ENCODE measurements around the gene RPL7A. TPM values are rescaled to one million over a fixed set of nuclear protein-coding genes. Genes with fewer than 3 reads are reported as not detected.

Gene RPL7A
- total and polyA plus RNA-seq, 2 of the 13 experiments (the other 11 are each of a cell fraction or from before 2014, with no cell fraction given), result 2,401 to 2,938 TPM

DNA sequence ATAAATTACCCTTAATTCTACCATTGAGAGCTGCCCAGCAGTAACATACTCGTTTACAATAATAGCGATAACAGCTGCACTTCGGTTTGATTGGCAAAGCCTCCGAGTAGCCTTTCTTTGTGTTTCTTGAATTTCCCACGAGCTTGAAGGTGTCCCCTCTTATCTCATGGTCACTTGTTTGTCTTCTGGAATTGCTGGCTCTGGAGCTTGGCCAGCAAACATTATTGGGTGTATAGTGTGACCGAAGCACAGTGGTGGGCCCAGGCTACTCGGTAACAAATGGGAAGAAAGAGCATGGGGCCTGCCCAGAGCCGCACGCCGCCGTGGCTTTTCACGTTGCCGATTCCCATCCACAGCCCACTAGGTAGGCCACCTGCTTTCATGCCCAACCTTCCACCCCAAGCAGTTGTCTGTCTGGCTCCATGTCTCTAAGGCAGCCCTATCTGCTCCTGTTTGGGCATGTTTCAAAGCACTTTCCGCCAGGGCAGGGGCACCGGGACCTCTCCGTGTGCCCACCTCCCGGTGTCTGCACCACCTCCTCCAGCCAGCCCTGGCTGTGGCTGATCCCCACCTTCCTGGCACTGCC lies 36.8 kb downstream of the RPL7A start (continued):
- TF ChIP-seq ZNF136 (CRISPR knock-in tag; IDR thresholded peaks at IDR 0.05; ENCODE audit: low read depth) (0 out of 2 replicates have a peak, but pooled peaks have one; percentile 25), ZBTB20 (CRISPR knock-in tag; IDR thresholded peaks at IDR 0.05; ENCODE audit: borderline replicate concordance, low read depth) (no peak), ZNF841 (CRISPR knock-in tag; IDR thresholded peaks at IDR 0.05; ENCODE audit: borderline replicate concordance) (no peak), ZNF550 (CRISPR knock-in tag; IDR thresholded peaks at IDR 0.05; ENCODE audit: borderline replicate concordance) (no peak), KDM5B (CRISPR knock-in tag; IDR thresholded peaks at IDR 0.05; ENCODE audit: borderline replicate concordance) (no peak), HNRNPLL (IDR thresholded peaks at IDR 0.05; ENCODE audit: low read depth, low read length, poor library complexity, severe bottlenecking) (no peak), ZNF451 (CRISPR knock-in tag; IDR thresholded peaks at IDR 0.05) (no peak), ZMAT3 (CRISPR knock-in tag; conservative IDR thresholded peaks at IDR 0.05) (no peak), ZNF660 (CRISPR knock-in tag; IDR thresholded peaks at IDR 0.05; ENCODE audit: borderline replicate concordance, low read depth) (no peak), PHF21A (CRISPR knock-in tag; IDR thresholded peaks at IDR 0.05) (0 out of 2 replicates have a peak, but pooled peaks have one; percentile 37), SOX6 (IDR thresholded peaks at IDR 0.05) (no peak), SOX6 (CRISPR knock-in tag; IDR thresholded peaks at IDR 0.05) (peak; percentile 30; the same call in 1 of the 2 replicates), GABPB1 (CRISPR knock-in tag; IDR thresholded peaks at IDR 0.05) (no peak), DR1 (CRISPR knock-in tag; IDR thresholded peaks at IDR 0.05) (no peak), PAF1 (CRISPR knock-in tag; IDR thresholded peaks at IDR 0.05) (no peak), PITX1 (CRISPR knock-in tag; IDR thresholded peaks at IDR 0.05) (no peak), ZNF598 (CRISPR knock-in tag; IDR thresholded peaks at IDR 0.05; ENCODE audit: borderline replicate concordance) (no peak), ARNT (IDR thresholded peaks at IDR 0.05) (no peak), MAFG (CRISPR knock-in tag; IDR thresholded peaks at IDR 0.05) (no peak), SNAI1 (CRISPR knock-in tag; IDR thresholded peaks at IDR 0.05; ENCODE audit: borderline replicate concordance) (no peak), FOXK1 (CRISPR knock-in tag; IDR thresholded peaks at IDR 0.05; ENCODE audit: borderline replicate concordance, low read depth) (no peak), FOSL2 (CRISPR knock-in tag; IDR thresholded peaks at IDR 0.05) (no peak)
- TF ChIP-seq, protein P1, sequence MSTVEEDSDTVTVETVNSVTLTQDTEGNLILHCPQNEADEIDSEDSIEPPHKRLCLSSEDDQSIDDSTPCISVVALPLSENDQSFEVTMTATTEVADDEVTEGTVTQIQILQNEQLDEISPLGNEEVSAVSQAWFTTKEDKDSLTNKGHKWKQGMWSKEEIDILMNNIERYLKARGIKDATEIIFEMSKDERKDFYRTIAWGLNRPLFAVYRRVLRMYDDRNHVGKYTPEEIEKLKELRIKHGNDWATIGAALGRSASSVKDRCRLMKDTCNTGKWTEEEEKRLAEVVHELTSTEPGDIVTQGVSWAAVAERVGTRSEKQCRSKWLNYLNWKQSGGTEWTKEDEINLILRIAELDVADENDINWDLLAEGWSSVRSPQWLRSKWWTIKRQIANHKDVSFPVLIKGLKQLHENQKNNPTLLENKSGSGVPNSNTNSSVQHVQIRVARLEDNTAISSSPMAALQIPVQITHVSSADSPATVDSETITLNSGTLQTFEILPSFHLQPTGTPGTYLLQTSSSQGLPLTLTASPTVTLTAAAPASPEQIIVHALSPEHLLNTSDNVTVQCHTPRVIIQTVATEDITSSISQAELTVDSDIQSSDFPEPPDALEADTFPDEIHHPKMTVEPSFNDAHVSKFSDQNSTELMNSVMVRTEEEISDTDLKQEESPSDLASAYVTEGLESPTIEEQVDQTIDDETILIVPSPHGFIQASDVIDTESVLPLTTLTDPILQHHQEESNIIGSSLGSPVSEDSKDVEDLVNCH (CRISPR knock-in tag; IDR thresholded peaks at IDR 0.05), result no peak
- TF ChIP-seq, protein P2, sequence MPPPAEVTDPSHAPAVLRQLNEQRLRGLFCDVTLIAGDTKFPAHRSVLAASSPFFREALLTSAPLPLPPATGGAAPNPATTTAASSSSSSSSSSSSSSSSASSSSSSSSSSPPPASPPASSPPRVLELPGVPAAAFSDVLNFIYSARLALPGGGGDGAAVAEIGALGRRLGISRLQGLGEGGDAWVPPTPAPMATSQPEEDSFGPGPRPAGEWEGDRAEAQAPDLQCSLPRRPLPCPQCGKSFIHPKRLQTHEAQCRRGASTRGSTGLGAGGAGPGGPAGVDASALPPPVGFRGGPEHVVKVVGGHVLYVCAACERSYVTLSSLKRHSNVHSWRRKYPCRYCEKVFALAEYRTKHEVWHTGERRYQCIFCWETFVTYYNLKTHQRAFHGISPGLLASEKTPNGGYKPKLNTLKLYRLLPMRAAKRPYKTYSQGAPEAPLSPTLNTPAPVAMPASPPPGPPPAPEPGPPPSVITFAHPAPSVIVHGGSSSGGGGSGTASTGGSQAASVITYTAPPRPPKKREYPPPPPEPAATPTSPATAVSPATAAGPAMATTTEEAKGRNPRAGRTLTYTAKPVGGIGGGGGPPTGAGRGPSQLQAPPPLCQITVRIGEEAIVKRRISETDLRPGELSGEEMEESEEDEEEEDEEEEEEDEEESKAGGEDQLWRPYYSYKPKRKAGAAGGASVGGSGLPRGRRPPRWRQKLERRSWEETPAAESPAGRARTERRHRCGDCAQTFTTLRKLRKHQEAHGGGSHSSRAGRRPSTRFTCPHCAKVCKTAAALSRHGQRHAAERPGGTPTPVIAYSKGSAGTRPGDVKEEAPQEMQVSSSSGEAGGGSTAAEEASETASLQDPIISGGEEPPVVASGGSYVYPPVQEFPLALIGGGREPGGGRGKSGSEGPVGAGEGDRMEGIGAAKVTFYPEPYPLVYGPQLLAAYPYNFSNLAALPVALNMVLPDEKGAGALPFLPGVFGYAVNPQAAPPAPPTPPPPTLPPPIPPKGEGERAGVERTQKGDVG (CRISPR knock-in tag; IDR thresholded peaks at IDR 0.05; ENCODE audit: borderline replicate concordance), result peak; percentile 64; the same call in 1 of the 2 replicates
- TF ChIP-seq, protein P3, sequence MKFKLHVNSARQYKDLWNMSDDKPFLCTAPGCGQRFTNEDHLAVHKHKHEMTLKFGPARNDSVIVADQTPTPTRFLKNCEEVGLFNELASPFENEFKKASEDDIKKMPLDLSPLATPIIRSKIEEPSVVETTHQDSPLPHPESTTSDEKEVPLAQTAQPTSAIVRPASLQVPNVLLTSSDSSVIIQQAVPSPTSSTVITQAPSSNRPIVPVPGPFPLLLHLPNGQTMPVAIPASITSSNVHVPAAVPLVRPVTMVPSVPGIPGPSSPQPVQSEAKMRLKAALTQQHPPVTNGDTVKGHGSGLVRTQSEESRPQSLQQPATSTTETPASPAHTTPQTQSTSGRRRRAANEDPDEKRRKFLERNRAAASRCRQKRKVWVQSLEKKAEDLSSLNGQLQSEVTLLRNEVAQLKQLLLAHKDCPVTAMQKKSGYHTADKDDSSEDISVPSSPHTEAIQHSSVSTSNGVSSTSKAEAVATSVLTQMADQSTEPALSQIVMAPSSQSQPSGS (CRISPR knock-in tag; IDR thresholded peaks at IDR 0.05), result no peak

Measured in HepG2 (cell line).